NB4 (cell line): ENCODE data around the gene ANXA2R.

Source experiments
- CTCF ChIP-seq: IDR thresholded peaks from one replicate; pipeline ENCODE4 v1.5.1; 2012; ENCODE audit warnings: low read depth, low read length
- POLR2A ChIP-seq: IDR thresholded peaks from 2 replicates; pipeline ENCODE4 v1.6.1; 2011; ENCODE audit warnings: mild to moderate bottlenecking; ENCODE audit not compliant: insufficient read length; ENCODE audit errors: extremely low read depth

- TF ChIP-seq CTCF (no peak), POLR2A (no peak)
Measured at GRCh38 chr5:43036409-43036808, 3.7 kb downstream of the ANXA2R start.
